Measurements from ENCODE around the gene ETHE1.
A peak's percentile ranks its signal among the peaks of the same experiment; 100 is the strongest.

ETHE1 gene

DNA sequence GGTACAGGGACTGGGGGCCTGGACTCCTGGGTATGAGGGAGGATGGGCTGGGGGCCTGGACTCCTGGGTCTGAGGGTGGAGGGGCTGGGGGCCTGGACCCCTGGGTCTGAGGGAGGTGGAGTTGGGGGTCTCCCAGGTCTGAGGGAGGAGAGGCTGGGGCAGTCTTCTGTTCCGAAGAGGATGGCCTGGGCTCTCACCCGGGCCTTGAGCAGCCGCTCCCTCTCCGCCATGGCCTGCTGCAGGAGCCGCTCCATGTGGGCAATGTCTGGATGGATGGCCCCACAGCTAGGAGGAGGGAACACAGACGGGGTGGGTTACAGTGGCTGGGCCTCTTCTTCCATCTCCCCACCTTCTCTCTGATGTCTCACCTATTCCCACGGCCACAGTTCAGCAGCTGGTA is 40.6 kb downstream of the ETHE1 start:
- no peak for DNase-seq

DNA sequence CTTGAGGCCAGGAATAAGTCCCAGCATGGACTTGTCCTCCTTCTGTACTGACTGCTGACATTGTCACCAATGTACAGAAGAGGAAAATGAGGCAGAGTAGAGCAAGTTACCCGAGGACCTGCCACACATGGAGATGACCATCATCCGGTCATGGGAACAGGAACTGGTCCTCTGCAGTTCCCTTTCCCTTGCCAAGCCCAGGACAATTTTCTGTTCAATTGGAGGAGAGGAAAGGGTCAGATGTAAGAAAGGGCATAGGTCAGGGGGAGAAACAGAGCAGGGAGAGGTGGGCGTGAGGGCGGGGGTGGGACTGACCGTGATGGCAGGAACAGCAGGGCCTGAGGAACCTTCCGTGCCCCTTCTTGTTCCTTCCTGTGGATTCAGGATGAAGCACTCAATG is 41.0 kb downstream of the ETHE1 start:
- no peak for DNase-seq

DNA sequence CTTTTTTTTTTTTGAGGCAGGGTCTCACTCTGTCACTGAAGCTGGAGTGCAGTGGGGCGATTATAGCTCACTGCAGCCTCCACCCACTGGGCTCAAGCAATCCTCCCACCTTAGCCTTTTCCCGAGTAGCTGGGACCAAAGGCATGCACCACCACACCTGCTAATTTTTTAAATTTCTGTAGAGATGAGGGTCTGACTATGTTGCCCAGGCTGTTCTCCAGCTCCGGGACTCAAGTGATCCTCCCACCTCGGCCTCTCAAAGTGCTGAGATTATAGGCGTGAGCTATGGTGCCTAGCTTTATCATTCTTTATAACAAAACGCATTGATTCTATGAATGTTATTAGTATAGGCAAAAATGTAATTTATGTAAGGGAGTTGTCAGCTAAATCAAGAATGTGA is 43.7 kb downstream of the ETHE1 start:
- DNase-seq, result no peak

DNA sequence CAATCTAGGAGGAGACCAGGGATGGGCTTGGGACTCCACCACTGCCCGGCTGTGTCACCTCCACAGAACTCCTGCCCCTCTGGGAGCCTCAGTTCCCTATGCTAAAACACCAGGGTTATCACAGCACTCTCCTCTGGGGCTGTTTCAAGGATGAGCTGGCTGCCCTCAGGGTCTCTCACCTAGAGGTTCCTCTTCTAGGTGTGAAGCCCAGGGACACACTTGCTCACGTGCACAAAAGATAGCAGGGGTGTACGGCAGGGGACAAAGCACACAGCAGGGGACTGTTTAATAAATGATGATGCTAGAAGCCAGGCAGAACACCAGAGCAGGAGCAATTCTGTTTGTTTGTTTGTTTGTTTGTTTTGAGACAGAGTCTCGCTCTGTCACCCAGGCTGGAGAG is 44.8 kb downstream of the ETHE1 start:
- no peak for DNase-seq

DNA sequence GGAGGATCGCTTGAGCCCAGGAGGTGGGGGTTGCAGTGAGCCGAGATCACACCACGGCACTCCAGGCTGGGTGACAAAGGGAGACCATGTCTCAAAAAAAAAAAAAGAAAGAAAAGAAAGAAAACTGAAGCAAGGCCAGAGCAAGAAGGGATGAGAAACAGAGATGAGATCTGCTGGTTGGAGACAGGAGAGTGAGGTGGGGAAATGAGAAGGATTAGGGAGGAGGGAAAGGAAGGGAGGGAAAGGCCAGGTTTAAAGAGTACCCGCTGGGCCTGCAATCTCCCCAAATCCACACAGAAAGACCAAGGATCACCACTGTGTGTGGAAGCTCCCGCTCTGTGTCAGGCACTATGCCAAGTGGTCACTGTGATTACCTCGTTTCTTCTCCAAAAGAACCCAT is 45.3 kb downstream of the ETHE1 start:
- no peak for DNase-seq

DNA sequence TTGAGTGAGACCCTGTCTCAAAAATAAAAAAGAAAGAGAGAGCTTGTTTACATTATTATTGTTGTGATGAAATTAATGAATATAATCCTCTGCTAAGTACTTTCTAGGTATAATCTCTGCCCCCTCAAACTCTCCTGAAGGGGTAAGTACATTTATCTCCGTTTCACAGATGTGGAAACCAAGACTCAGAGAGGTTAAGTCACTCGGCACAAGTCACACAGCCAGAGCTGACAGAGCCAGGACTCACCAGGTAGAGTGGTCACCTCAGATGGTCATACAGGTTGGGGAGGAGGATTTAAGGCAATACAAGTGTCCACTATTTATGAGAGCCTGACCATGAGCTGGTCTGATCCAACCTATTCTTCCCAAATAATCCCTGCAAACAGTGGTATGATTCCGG is 46.4 kb downstream of the ETHE1 start:
- no peak for DNase-seq

DNA sequence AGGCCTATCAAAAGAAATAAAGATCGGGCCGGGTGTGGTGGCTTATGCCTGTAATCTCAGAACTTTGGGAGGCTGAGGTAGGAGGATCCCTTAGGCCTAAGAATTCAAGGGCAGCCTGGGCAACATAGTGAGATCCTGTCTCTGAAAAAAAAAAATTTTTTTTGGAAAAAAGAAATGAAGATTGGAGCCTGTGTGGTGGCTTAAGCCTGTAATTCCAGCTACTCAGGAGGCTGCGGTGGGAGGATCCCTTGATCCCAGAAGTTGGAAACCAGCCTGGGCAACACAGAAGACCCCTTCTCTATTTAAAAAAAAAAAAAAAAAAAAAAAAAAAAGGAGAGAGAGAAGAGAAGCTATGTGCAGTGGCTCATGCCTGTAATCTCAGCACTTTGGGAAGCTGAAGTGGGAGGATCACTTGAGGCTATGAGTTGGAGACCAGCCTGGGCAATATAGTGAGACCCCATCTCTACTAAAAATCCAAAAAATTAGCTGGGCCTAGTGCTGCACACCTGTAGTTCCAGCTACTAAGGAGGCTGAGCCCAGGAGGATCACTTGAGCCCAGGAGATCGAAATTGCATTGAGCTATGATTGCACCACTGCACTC is 46.9 kb downstream of the ETHE1 start:
- DNase-seq, result no peak

DNA sequence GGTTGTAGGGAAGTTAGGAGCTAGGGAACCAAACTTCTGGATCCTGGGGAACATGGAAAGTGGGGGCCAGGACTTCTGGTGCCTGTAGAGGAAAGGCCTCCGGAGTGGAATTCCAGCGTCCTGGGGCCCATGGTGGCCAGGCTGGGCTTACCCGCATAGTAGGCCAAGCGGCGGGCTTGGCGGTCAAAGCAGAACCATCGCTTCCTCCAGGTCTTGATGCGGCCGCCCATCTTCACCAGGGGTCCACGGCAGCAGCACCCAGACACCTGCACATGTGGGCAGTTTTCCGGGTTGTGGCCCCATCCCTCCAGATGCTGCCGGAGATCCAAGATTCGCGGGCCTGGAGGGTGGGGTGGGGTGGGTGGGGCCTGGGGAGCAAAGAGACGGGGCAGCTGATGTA is 47.8 kb downstream of the ETHE1 start:
- no peak for DNase-seq

DNA sequence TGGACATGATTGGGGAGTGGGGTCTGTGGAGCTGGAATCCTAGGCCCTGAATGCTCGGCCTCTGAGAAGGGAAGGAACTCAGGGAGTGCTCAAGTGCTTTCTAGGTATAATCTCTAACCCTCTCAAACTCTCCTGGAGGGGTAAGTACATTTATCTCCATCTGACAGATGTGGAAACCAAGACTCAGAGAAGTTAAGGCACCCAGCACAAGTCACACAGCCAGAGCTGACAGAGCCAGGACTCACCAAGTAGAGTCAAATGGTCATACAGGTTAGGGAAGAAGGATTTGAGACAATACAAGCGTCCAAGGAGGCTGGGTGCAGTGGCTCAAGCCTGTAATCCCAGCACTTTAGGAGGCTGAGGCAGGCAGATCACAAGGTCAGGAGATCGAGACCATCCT is 48.7 kb downstream of the ETHE1 start:
- DNase-seq, result no peak

DNA sequence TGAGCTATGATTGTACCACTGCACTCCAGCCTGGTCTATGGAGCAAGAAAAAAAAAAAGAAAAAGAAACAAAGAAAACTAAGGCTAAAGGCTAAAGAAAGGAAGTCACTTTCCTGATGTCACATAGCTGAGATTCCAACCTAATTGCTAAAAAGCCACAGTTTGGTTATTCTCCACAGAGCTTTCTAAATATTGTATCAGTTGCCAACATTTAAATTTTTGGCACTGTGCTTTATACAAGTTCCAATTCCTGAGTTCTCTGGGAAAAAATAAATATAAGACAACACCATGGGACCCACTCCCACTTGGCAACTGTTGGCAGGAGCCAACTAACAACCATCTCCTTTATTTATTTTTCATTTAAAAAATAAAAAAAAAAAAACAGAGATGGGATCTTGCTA is 50.4 kb downstream of the ETHE1 start:
- DNase-seq, result no peak

DNA sequence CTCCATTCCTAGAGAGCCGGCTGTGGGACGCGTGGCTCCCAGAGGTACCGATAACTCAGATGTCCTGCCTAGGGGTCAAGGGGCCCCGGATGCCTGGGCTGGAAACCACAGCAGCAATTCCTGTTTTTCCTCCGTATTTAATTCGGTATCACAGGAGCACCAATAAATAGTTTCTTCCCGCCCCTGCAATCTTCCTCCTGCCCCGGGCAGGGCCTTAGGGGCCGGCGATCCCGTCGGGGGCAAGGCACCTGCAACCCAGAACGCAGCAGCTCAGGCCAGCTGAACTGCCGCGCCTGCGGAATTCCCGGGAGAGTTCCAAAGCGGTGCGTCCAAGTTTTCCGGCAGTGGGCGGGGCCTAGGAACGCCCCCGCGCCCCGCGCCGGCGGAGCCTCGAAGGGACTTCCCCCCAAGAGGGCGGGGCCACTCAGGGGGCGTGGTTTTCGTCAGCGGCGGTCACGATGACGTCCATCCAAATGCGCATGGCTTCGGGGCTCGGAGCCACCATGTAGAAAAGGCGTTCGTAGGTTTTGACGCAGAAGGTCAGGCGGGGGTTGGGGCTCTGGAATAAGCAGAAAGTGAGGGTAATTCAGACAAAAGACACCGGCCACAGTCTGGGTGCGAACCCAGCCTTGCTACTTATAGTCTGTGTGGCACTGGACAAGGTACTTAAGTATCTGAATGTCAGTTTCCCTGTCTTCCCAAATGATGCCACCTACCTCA is 51.9 kb downstream of the ETHE1 start:
- DNase-seq, result peak; percentile 95

DNA sequence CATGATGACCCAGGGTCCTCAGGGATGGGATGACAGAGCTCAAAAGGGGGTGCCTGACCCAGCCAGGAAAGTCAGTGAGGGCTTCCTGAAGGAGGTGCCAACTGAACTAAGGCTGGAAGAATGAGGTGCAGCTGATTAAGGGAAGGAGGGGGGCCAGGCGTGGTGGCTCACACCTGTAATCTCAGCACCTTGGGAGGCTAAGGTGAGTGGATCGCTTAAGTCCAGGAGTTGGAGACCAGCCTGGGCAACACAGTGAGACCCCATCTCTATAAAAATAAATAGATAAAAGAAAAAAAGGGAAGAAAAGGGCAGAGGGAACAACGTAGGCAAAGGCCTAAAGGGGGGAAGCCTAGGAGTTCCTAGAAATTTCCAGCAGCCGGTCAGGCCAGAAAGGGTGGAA is 52.5 kb downstream of the ETHE1 start:
- no peak for DNase-seq

DNA sequence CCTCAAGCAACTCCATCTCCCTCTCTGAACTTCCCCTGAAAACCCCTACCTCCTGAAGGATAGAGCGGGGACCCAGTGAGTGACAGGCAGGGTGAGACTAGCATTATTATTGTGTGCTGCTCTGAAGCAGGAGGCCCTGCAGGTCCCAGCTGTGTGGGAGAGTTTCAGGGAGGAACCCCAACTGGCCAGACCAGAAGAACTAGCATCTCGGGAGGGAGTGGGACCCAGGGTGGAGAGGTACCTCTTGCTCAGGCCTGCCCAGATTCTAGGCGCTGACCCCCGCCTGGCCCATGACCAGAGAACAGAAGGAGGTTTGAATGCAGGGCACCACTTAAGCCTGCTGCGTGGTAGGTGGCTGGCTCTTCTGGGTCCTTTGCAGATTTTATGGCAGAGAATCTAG is 55.9 kb downstream of the ETHE1 start:
- no peak for DNase-seq

DNA sequence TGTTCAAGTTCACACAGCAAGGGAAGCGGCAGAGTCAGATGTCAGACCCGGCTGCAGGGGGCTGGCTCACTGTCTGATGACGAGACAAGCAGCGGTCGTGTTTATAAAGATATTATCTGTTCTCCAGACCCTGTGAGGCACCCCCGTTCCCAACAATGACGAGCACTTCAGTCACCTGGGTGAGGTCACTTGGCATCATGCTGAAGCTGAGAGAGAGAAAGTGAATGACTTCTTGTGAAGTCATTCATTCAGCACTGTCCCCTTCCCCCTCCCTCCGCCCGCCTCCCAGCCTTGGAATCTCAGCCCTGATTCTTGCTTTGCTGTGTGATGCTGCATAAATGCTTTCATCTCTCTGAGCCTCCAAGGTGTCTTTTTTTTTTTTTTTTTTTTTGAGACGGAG is 56.7 kb downstream of the ETHE1 start:
- no peak for DNase-seq

DNA sequence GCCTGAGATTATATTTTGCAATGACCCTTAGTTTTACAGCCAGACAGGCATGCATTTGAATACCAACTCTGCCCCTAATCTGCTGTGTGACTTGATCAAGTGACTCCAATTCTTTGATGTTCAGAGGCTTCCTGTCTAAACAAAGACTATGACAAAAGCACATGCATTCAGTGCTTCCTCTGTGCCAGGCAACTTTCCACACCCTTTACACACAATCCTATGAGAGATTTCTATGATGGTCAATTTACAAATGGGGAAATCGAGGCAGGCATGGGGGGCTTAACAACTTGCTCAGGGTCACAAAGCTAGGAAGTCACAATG is 57.9 kb downstream of the ETHE1 start:
- no peak for DNase-seq

DNA sequence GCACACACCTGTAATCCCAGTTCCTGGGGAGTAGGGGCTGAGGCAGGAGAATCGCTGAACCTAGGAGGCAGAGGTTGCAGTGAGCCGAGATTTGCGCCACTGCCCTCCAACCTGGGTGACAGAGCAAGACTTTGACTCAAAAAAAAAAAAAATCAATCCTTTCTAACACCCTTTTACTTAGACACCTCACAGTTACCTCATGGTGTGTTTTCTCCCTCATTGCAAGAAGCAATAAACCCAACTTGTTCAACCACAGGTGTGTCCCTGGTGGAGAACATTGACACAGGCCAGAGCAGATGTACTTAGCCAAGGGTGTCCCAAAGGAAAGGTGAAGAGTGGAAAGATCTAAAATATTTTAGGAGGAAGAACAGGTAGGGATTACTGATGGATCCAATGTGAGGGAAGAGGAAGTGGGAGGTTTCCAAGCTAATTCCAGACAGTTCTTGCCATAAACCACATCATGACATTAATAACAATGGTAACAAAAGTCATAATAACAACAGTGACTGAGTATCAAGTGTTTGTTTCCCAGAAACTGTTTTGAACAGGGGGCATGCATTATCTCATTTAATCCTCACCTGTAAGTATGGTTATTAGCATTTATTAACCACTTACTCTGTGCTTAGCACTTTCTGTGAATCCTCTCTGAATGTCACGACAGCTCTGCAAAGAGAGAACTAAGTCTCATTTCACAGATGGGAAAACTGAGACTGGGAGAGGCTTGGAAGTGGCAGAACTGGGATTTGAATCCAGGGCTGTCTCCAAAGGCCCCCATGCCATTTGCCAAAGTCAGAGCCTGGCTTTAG is 58.4 kb downstream of the ETHE1 start:
- no peak for DNase-seq

DNA sequence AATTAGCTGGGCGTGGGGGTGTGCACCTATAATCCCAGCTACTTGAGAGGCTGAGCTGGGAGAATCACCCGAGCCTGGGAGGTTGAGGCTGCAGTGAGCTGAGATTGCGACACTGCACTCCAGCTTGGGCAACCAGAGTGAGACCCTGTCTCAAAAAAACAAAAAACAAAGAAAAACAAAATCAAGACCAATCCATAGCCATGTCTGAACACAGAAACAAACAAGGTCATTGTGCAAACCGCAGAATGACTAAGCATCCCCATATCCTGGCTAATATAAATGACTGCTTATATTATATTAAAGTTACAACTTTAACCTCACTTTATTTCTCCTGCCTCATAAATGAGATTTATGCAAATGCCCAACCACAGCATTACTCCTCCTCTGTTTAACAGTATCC is 59.3 kb downstream of the ETHE1 start:
- no peak for DNase-seq

DNA sequence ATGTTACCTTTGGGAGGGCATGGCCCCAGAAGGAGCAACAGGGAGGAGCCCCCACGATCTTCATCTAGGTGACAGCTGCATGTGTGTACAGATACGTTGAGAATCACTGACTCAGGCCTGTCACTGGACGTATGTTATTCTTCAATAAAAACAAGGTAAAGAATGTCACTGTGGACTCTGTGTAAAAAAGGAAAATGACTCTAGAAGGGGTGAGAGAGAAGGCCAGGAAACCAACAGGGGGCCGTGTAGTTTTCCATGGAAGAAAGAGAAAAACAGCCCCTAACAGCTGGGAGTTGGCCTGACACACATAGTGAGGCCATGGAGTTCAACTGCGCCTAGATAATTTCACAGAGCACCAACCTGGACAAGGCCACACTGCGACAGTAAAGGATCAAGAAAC is 59.7 kb downstream of the ETHE1 start:
- DNase-seq, result no peak

DNA sequence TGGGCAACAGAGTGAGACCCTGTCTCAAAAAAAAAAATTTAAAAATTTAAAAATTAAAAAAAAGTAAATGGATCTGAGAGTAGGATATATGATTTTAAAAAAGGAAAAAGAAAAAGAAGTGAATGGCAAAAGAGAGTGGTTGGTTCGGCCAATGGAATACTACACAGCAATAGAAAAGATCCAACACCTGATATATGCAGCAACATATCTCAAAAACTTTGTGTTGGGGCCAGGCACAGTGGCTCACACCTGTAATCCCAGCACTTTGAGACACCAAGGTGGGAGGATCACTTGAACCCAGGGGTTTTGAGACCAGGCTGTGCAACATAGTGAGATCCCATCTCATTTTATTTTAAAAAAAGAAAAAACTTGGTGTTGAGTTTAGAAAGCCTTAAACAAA is 60.2 kb downstream of the ETHE1 start:
- DNase-seq, result no peak

DNA sequence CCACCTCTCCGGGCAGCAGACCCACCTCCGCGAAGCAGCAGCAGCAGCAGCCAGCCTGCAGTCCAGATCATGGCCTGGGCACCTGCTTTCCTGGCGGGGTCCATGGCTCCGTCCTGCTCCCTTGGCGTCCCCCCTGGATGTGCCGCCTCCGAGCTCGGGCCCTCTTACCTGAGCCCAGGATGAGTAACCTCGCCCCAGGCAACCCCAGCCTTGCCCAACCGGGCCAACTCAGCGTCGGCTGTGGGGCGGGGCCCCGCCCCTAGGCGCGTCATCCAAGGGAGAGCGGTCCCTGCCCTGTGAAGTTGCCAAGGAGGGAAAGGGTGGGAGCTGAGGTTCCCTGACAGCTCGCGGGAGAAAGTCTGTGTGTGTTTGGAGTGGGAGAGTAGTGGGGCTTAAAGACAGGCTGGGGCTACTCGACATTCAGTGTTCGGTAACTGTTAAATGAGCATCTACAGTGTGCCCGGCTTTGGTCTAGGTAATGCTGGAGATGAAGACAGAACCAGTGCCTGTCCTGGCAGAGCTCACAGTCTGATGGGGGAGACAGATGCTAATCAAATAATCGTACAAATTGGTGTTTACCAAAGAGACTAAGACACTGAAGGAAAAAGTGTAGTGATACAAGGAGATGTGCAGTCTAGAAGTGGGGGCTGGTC is 61.4 kb downstream of the ETHE1 start, which contains the start of gene LYPD3:
Gene LYPD3 (minus strand): TSS at position 141 of the 653 bp plus-strand sequence. CDS start 37 bp downstream, at position 104.
- DNase-seq, result no peak

DNA sequence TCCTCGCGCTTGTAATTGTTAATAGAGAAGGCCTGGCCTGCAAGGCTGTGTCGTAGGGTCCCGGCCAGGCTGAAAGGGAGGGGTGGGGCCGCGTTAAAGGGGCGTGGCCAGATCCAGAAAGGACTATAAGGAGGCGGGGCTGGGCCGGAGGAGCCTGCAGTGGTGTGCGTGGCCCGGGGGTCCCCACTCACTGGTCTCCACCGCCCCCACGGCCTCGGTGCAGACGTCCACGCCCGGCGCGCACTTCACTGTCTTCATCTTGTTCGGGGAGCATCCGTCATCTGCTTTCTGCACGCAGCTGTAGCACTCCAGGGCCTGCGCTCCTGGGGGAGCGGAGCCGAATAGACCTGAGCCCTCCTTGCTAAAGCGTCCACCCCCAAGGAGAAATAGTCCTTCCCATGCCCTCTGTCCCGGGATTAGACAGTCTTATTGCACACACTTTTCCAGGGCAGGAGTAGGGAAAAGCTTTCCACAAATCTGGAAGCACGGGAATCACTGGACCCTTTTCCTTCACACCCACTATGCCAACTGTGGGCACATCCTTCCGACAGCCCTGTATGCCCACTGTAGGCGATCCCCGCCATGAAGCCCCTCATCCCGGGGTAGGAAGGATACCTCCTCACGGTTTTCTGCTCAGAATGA is 62.7 kb downstream of the ETHE1 start:
- DNase-seq, result peak; percentile 79

DNA sequence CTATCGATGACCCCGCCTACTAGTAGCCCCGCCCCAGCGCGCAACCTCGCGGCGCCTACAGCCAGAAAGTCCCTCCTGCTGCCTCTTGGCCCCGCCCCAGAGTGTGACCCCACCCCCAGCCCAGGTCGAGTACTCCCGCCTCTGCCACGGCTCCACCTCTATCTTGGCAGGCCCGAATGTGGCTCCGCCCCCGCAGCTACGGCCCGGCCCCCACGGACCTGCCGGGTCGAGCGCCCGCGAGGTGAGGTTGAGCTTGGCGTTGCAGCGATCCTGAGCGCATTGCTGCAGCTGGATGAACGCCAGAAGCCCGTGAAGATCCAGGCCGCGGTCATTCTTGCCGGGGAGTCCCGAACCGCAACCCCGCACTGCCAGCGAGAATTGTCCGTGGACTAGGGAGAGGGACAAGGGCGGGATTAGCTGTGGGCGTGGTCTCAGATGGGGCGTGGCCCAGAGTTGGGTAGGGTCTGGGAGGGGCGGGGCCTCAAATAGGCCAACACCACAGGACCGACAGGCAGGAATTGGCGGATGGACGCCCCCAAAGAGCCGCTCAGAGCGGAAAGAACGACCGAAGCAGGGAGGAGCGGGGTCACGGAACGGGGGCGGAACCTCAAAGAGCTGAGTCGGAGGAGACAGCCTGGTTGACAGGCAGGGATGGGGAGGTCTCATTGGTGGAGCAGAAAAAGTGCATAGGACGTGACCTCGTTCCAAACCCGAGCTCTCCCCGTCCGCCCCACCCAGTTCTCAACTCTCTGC is 63.4 kb downstream of the ETHE1 start:
- DNase-seq, result peak; percentile 98
